ENCODE data around the gene TRHDE. TPM values are rescaled to one million over a fixed set of nuclear protein-coding genes. Genes with fewer than 3 reads are reported as not detected.
"Not testable (repeated sequence)": the region's sequence is repeated elsewhere in the genome, so short reads cannot be mapped to it uniquely, and the experiment has no call there.

The TRHDE gene
- total and polyA plus RNA-seq, 2 donors from 2014 or later = 1.6 to 18.6 TPM

DNA sequence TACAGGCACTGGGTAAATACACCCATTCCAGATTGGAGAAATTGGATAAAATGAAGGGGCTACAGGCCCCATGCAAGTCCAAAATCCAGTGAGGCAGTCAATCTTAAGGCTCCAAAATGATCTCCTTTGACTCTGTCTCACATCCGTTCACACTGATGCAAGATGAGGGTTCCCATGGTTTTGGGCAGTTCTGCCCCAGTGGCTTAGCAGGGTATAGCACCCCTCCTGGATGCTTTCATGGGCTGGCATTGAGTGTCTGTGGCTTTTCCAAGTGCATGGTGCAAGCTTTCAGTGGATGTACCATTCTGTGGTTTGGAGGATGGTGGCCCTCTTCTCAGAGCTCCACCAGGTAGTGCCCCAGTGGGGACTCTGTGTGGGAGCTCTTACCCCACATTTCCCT is 427.2 kb downstream of the TRHDE start:
- no peak for FAIRE-seq
- Histone ChIP-seq H3K27me3 (ENCODE audit: control insufficient read depth, insufficient read depth, low read length) (no peaks in the 10 kb centered on the region), H3K36me3 (ENCODE audit: control insufficient read depth in 2 of 3, insufficient read depth in 3 of 3, low read length in 3 of 3) (no peaks in the 10 kb centered on the region), H3K27ac (ENCODE audit: low read depth in 2 of 2, low read length in 2 of 2) (no peak overlapping the region), H3K4me3 (ENCODE audit: low read length in 3 of 3) (no peak overlapping the region), H3K9me3 (ENCODE audit: control insufficient read depth in 2 of 3, insufficient read depth in 1 of 3, low read length in 3 of 3) (no peaks in the 10 kb centered on the region), H3K4me1 (ENCODE audit: control insufficient read depth in 2 of 3, insufficient read depth in 2 of 3, low read depth in 1 of 3, low read length in 3 of 3) (no peaks in the 10 kb centered on the region), H3K9ac (ENCODE audit: low read length in 3 of 3) (no peak overlapping the region)
- intact Hi-C loops (cut with DNase I) = no loop called here
- no peak for DNase-seq
- TF ChIP-seq, protein P1, sequence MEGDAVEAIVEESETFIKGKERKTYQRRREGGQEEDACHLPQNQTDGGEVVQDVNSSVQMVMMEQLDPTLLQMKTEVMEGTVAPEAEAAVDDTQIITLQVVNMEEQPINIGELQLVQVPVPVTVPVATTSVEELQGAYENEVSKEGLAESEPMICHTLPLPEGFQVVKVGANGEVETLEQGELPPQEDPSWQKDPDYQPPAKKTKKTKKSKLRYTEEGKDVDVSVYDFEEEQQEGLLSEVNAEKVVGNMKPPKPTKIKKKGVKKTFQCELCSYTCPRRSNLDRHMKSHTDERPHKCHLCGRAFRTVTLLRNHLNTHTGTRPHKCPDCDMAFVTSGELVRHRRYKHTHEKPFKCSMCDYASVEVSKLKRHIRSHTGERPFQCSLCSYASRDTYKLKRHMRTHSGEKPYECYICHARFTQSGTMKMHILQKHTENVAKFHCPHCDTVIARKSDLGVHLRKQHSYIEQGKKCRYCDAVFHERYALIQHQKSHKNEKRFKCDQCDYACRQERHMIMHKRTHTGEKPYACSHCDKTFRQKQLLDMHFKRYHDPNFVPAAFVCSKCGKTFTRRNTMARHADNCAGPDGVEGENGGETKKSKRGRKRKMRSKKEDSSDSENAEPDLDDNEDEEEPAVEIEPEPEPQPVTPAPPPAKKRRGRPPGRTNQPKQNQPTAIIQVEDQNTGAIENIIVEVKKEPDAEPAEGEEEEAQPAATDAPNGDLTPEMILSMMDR (IDR thresholded peaks at IDR 0.05; ENCODE audit: borderline replicate concordance, extremely low read depth, insufficient read depth) = no peak

DNA sequence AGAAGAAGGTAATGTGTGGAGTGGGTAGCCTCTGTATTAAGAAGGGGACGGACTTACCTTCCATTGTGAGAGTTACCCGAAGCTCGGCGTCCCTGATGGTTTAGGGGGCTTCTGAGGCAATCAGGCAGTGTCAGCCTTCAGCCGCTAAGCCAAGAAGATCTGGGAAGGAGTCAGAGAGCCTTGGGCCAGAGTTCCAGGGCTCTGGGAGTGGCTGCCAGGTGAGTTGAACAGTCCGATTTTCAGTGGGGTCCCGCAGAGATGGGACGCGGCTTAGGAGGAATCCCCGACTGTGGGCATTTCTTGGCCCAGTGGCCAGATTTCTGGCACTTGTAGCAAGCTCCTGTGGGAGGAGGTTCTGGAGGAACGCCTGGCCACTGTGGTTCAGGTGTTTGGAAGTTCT is 439.9 kb downstream of the TRHDE start:
- intact Hi-C loops (cut with DNase I); H3K9ac ChIP-seq (ENCODE audit: low read length in 3 of 3); FAIRE-seq; H3K27me3 ChIP-seq (ENCODE audit: control insufficient read depth, insufficient read depth, low read length); DNase-seq; H3K9me3 ChIP-seq (ENCODE audit: control insufficient read depth in 2 of 3, insufficient read depth in 1 of 3, low read length in 3 of 3); H3K36me3 ChIP-seq (ENCODE audit: control insufficient read depth in 2 of 3, insufficient read depth in 3 of 3, low read length in 3 of 3); H3K27ac ChIP-seq (ENCODE audit: low read depth in 2 of 2, low read length in 2 of 2); H3K4me1 ChIP-seq (ENCODE audit: control insufficient read depth in 2 of 3, insufficient read depth in 2 of 3, low read depth in 1 of 3, low read length in 3 of 3); H3K4me3 ChIP-seq (ENCODE audit: low read length in 3 of 3): not testable (repeated sequence)

DNA sequence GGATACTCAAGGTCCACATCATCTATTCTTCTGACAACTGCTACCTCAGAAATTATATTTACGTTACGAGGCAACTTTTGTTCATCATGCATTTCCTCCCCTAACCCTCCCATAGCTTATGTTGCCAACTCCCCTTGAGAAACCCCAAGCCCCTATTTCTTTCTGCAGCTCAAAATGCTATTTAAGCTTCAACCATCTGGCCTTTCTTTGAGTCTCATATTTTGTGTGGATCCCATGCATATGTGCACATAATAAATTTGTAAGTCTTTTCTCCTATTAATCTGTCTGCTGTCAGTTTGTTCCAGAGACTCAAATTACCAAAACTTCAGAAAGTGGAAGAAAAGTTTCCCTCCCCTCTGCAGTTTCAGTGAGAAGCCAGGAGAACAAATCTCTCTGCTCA is 444.1 kb downstream of the TRHDE start:
- H3K4me3 ChIP-seq (ENCODE audit: low read length in 3 of 3) = no peak overlapping the region
- no peak for FAIRE-seq
- TF ChIP-seq, protein P1 (IDR thresholded peaks at IDR 0.05; ENCODE audit: borderline replicate concordance, extremely low read depth, insufficient read depth) = no peak

DNA sequence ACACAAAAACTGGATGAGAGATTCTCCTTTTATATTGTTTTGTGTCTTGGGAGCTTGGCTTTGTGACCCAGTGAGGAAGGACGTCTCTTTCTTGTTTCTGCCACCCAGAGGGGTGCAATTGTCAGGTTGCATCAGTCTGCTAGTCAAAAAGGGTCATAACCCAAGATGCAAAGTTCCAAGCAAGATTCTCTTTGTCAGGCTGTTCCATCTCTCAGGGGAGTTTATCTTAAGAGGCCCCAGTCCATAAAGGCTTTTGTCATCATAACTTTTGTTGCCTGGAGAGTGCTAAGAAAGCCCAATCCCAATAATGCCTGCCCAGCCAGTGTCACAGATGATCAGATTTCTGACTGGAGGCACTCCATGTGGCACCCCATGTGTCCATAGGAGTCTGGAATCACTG is 444.9 kb downstream of the TRHDE start:
- FAIRE-seq (no peak), DNase-seq (no peak)
- Histone ChIP-seq H3K4me1 (ENCODE audit: control insufficient read depth in 2 of 3, insufficient read depth in 2 of 3, low read depth in 1 of 3, low read length in 3 of 3) (no peaks in the 10 kb centered on the region), H3K9ac (ENCODE audit: low read length in 3 of 3) (no peak overlapping the region), H3K27me3 (ENCODE audit: control insufficient read depth, insufficient read depth, low read length) (no peaks in the 10 kb centered on the region), H3K27ac (ENCODE audit: low read depth in 2 of 2, low read length in 2 of 2) (no peak overlapping the region), H3K4me3 (ENCODE audit: low read length in 3 of 3) (no peak overlapping the region), H3K36me3 (ENCODE audit: control insufficient read depth in 2 of 3, insufficient read depth in 3 of 3, low read length in 3 of 3) (no peaks in the 10 kb centered on the region), H3K9me3 (ENCODE audit: control insufficient read depth in 2 of 3, insufficient read depth in 1 of 3, low read length in 3 of 3) (no peaks in the 10 kb centered on the region)
- TF ChIP-seq, protein P1 (IDR thresholded peaks at IDR 0.05; ENCODE audit: borderline replicate concordance, extremely low read depth, insufficient read depth) = no peak
- intact Hi-C loops (cut with DNase I) = no loop called here

More for the DNA sequence above, 444.1 kb downstream of the TRHDE start:
- Histone ChIP-seq H3K27me3 (ENCODE audit: control insufficient read depth, insufficient read depth, low read length) (no peaks in the 10 kb centered on the region), H3K9ac (ENCODE audit: low read length in 3 of 3) (no peak overlapping the region), H3K9me3 (ENCODE audit: control insufficient read depth in 2 of 3, insufficient read depth in 1 of 3, low read length in 3 of 3) (no peaks in the 10 kb centered on the region), H3K36me3 (ENCODE audit: control insufficient read depth in 2 of 3, insufficient read depth in 3 of 3, low read length in 3 of 3) (no peaks in the 10 kb centered on the region), H3K27ac (ENCODE audit: low read depth in 2 of 2, low read length in 2 of 2) (no peak overlapping the region), H3K4me1 (ENCODE audit: control insufficient read depth in 2 of 3, insufficient read depth in 2 of 3, low read depth in 1 of 3, low read length in 3 of 3) (no peaks in the 10 kb centered on the region)
- intact Hi-C loops (cut with DNase I) = no loop called here
- DNase-seq = no peak
